ENCODE data around the gene CACNA2D4.

CACNA2D4 gene

DNA sequence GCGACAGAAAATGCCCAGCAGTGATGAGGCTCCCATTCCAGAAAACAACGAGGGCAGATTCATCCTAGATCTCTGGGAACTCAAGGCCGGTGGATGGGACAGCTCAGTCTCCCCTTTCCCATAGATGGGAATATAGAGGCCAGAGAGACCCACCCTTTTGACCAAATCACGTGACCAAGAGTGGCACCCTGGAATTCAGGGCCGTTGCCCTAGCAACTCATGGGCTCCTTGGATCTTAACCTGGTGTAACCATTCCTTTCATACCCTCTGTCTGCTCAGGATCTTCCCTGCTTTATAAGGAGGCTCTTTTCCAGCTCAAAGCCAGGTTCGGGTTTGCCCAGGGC is 106.5 kb downstream of the CACNA2D4 start:
- DNase-seq: no peak

DNA sequence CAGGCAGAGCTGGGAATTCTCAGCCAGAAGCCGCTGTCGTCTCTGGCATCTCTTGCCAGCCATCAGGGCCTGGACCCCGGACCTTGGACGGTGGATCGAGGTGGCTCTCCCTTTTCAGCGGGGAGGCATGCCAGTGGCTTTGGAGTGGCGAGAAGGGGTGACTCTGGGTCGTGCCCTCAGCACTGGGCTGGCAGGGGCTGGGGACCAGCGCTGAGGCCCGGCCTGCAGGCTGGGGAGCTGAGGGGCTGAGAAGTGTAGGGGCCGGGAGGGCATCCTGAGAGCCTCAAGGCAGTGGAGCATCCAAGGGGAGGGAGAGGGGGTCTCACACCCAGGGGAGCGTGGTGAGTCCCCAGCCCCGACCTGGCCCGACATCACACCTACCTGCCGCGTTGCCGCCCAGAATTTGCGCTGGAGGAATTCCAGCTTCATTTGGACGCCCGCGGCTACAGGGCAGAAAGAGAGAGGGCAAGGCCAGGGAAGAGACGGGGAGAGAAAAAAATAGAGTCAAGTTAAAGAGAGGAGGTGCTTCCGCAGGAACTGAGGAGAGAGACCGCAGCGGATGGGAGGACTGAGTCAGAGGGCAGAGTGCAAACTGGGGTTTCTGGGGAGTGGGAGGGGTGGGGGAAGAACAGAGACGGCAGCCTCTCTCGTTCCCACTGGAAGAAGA is 107.0 kb downstream of the CACNA2D4 start:
- DNase-seq: peak; percentile 33 to 34

DNA sequence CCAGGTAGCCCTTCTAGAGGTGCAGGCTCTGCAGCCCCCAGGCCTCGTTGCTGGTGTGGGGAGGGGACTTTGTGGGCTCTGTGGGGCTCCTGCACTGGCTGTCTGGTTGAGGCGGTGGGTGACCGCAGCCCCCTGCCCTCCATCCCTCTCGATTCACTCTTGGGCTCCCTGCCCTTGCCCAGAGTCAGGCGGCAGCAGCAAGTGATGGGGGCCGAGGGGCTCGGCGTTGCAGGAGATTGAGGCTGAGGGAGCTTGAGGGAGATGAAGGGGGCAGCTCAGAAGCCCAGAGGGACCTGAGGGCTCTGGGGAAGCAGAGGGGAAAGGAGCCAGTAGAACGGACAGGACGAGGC is 107.5 kb downstream of the CACNA2D4 start:
- no peak for DNase-seq

DNA sequence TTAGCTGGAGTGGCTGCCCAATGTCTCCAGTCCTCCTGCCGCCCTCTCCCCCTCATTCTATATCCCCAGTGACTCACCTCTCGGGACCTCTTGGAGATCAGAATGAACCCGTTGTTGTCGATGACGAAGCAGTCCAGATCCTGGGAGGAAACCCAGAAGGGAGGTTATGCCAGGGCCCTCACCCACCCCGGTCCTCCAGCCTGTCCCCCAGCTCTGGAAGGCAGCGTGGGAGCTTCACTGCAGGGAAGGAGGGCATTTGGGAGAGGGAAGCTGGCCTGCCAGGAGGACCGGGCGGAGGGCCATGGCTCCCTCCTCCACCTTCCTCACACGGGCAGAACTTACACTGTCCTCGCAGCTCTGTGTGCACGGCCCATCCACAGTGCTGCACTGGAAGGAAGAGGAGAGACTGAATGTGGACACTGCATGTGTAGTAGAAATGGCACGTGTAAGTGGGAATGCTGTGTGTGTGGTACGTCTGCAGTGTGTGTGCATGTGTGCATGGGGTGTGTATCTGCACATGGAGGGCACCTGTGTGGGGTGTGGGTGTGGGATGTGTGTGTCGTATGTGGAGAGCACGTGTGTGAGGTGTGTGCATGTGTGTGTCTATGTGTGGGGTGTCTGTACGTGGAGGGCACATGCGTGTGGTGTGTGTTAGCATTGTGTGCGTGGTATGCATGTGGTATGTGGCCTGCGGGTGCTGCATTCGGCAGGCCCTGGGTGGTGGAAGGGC is 108.1 kb downstream of the CACNA2D4 start:
- no peak for DNase-seq

DNA sequence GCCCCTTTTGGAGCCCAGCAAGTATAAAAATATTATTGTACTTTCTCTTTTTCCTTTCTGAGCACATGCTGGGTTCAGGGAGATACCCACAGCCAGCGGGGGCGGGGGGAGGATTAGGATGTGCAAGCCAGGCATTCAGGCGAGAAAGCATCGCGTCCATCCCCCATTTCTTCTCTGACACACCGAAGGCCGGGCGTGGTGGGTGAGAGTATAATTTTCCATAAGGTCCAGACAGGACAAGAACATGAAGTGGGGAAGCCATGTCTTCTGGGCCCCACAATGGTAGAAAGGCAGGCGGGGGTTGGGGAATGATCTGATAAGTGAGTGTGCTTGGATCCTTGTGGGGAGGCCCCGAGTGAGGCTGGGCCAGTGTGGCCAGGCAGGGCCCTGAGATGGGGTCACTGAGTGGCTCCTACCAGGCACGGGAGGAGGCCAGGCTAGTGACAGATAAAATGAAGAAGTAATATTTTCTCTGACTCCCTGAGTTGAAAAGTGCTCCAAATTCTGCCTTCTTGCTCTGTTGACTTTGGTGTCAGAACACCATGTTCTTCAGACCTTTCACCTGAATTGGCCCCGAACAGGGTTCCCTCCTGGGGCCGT is 108.8 kb downstream of the CACNA2D4 start:
- DNase-seq: no peak

DNA sequence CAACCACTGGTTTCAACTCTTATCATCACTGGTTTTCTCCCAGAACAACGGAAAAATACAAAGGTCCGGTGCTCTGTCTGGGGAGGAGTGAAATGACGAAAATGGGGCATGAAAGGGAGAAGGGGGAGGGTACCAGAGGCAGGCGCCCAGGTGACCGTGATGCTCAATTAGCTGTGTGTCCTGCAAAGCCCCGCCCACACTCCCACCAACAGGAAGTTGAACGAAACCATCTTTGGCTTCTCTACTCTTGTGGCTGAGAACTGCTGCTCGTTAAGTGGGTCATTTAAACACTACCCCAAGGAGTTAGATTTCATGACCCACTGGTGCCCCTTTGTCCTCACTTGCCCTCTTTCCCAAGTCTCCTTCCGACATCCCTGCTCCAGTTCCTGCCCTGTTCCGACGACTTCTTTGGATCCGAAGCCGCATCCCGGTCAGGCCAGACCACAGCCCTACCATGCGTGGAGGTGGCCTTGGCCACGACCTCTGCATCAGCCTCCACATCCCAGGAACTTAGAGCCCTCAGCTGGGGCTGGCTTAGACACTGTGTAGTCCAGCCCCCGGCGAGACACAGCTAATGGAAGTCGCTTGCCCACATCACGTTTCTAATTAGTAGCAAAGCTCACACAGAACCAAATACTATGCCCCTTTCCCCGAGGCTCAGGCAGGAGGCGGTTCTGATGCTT is 109.5 kb downstream of the CACNA2D4 start:
- DNase-seq: peak in 1 of 2 donors; percentile 29

DNA sequence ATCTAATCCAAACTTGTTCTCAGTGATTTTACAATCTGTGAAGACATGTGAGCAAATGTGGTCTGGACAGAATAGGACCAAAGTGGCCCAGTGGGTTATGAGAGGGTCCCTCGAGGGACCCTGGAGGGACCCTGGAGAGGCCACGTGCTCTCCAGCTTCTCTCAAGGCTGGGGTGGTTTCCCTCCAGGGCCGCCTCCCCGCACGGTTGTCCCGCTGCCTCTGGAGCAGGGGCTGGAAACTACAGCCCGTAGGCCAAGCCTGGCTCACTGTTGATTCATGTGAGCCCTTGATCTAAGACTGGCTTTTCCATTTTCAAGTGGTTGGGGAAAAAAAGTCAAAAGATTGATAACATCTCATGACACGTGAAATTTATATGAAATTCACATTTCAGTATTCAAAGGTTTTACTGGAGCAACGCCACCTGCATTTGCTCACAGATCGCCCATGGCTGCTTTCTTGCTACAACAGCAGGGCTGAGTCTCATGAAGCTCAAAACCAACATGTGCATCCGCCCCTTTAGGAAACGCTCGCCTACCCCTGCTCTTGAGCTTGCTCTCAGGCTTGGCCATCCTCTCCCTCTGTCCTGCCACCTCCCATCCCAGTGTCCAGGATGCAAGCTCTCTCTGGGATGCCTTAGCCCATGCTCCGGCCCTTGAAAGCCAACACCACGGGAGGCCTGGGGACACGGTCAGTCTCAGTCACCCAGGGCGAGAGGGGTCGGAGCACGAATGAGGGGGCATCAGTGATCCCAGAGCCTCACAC is 110.2 kb downstream of the CACNA2D4 start:
- DNase-seq: no peak

DNA sequence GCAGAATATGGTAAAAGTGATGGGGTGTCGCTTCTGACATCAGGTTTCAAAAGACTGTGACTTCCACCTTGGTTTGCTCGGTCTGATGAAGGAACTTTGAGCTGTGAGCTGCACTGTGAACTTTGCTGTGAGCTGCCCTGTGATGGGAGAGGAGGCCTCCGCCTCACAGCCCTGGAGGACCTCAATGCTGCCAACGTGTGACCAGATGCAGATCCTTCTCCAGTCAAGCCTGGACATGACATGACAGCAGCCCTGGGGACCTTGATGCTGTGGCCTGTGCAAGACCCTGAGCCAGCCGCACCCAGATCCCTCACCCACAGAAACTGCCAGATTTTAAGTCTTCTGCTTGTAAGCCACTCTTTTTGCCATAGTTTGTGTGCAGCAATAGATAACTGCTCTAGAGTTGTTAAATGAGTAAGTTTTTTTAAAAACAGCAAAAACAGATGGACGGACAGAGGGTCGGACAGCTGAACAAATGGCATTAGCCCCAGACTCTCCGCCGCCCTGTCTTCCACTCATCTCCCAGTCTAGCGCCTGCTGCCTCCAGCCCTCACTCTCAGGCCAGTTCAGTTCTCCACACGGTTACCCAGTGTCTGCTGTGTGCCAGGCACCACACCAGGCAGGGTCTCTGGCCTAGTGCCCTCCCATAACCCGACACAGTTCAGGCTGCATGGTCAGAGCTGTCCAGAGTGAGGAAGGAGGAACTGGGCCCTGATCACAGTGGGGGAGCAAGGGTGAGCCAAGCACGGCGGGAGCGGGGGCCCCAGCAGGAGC is 111.2 kb downstream of the CACNA2D4 start:
- no peak for DNase-seq

DNA sequence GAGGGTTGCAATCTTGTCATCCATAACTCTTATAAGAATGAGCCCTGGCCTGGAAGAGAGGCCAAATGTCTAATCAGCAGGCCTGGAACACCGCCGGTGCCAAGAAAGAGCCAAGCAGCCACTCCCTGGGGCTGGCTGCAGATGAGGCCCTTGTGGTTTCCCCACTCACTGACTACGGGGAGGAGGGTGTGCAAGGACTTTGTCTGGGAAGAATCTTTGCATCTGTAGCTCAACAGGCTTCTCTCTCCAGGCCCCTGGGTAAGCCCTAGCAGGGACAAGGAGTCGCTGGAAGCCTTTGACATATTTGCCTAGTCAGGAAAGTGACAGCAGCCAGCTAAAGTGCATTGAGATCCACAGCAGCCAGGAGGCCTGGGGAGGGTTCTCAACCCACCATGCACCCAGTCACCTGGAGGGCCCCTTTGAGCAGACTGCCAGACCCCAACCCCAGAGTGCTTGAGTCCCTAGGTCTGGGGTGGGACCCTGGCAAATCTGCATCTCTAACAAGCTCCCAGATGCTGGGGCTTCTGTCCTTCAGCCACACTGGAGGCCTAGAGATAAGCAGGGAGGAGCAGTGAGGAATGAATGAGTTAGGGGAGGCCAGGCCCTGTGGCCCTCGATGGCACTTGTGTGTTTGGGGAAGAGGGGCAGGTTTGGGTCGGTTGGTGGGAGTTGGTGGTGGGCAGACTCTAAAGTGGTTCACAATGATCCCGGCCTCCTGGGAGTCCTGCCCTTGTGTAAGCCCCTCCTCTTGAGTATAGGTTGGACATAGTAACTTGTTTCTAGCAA is 112.0 kb downstream of the CACNA2D4 start:
- no peak for DNase-seq

DNA sequence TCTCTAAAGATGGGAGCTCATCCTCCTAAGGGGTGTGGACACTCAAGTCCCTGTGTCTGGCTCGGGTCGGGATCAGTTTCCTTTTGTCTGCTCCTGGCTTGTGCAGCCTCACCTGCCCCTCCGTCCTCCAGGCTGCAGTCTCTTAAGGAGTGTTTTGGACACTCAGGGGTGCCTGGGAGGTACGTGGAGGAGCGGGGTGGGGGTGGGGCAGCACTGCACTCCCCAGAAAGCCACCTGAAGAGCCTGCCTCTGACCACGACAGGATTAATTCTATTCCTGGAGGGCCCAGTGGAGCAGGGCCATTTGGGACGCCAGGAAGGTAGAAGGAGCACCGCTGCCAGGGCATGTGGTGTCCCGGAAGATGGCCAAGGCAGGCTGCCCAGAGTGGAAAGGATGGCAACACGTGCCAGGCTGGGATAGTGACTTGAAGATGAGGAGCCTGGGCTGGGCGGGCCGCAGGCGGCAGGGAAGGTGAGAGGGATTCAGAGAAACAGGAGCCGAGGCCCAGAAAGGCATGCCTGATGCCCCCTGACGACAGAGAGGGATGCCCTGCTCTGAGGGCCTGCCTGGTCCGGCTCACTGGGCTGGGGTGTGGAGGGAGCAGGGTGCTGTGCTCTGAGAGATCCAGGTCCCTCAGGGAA is 112.9 kb downstream of the CACNA2D4 start:
- no peak for DNase-seq

DNA sequence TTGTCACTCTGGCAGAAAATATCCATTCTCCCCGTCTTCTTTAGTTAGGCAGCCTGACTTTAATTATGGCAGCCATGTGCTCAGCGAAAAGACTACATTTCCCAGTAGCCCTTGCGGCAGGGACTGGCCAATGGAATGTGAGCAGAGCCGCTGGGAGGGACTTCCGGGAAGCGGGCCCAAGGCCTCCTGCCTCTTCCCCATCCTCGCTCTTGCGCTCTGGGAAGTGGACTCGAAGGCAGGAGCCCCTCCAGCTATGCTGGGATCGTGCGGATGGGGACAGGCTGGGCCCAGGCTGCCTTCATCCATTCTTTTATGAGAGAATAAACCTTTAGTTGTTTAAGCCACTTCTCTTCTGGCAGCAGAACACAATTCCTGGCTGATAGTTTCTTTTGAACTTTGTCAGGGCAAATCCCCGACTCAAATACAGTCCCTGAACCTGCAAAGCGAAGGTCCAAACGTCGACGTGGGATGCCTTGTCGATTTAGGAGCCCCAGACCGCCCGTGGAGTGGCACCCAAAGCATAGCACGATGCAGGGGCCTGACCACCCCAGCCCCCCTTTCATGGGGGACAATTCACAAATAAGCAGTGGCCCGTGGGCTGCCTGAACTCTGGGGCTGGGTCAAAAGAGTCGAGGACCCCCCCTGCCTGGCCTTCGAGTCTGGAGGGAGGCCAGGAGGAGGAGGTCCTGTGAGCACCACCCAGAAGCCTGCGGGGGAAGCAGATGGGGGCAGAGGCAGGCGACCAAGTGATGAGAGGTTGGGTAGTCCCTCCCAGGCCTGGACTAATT is 113.7 kb downstream of the CACNA2D4 start:
- DNase-seq: peak; percentile 89 to 92

DNA sequence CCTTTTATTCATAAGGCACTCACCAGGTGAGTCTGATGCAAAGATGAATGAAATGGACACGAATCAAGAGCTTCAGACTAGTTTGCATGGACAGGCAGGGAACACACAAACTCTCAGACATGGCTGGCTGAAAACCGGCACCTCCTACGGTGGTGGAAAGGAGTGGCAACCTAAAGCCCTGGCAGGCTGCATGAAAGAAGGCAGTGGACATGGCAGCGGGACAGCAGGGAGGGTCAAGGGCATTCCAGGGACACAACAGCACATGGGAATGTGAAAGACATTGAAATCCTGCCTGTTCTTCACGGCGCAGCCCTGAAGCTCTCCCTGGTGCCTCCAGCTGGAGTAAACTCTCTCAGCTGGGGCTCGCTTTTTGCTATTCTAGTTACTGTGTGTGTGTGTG is 114.7 kb downstream of the CACNA2D4 start:
- no peak for DNase-seq

DNA sequence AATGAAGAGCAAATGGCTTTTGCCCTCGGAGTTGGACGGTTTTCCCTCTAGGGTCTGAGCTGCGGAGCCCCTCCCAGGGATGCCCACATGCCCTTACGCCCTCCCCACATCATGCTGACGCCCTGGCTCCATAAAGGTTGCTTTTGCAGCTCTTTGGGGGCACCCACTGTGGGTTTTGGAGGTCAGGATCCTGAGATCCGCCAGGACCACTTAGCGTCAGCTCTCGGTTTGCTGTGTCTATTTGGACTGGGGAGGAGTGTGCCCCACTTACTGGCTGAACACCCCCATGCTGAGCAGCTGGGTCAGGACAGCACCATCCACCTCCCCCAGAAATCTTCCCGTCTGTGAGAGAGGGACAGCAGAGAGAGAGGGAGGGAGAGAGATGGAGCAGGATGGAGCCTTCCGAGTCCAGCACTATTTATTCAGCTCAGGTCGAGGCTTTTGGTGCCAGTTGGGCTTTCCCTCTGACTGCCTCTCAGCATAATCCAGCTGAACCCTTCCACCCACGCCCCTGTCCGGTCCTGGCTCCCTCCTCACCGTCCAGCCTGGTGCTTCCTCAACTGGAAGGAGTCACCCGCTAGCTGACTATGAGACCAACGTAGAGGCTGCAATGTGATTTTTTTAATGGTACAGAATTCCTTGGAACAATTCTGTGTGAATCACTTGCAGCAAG is 117.0 kb downstream of the CACNA2D4 start:
- no peak for DNase-seq

DNA sequence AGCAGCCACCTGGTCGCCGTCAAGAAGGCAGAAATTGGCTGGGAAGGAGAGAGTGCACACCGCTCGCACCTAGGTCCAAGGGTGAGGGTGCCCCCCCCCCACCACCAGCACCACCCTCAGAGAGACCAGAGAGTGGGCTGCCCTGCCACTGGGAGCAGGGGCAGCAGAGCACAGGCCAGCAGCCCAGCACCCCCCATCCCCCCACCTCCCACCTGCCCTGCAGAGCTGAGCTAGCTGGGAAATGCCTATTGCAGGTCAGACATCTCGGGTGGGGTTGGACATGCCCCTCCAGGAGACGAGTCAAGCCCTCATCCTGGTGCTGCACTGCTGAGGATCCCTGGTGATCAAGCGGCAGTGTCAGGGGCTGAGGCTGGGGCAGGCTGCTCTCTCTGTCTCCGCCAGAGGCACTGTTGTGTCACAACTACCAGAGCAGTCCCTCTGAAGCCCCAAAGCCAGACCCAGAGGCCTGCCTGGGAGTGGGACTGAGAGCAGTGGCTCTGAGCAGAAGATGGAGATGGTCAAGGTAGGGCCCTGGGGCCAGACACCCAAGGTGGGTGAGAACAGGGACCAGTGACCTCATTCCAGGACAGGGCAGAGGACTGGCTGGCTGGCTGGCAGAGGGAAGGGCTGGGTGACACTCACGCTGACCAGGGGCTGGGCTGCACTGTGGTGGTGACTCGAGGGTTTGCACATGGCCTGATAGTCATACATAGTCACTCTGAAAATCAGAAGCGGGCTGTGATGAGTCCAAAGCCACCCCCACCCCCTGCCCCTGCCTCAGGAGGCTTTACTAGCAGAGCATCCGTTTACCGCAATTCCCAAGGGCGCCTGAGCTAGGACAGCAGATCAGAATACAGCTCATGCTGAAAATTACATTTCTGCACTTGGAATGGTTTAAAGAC is 117.8 kb downstream of the CACNA2D4 start:
- DNase-seq: peak in 1 of 2 donors; percentile 58

DNA sequence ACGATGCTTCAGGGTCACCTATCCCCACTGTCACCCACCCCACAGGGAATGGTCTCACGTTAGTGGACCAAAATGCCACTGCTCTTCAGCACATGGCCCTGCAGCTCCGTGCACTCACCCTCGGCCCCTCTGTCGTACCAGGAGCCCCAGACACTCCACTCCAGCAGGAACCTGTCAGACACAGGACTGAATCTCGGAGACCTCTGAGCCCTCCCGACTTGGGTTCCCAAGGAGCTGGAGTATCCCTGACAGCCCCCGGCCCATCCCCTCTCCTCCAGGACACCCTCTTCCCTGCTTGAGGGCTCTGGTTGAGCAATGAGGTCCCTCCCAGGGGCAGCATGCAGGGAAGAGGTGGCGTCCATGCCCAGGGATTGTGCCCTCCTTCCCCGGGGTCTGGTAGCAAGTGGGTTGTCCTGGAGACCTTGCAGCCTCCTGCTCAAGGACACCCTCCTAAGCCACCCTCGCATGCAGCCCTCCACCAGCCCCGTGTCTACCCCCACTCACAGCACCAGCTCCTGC is 118.5 kb downstream of the CACNA2D4 start:
- DNase-seq: no peak

DNA sequence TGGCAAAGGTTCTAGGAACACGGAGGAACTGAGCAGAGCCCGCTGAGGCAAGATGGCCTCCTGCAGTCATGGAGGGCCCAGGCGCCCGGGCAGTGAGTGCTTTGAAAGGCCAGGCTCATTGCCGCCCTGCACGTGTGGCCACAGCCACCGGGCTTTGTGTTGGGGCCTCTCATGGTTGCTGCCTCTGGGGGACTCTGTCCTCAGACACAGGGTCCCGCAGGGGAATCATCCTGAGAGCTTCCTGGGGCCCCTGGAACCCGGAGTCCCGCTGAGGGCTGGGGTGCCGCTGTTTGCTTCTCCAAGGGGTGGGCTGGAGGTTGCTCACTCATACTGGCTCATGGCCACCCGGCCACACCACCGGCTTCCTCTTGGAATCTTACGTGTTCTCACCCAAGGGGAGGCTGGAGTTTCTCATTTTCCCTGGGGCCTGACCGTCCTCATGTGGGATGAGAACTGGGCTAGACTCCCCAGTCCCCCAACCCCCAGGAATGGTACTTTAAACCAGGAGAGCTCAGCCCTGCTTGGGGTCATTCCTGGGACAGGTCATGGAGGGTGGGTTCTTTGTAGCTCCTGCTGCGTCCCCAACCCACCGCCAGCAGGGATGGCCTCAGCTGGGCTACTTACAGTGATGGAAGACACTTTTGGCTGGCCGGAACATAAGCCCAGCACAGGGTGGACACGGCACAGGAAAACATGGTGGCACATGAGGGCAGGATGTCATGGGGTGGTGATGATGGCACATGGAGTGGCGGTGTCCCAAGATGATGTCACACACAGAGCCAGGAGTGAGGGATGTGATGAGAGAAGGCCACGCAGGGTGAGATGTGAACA is 119.2 kb downstream of the CACNA2D4 start:
- DNase-seq: no peak

DNA sequence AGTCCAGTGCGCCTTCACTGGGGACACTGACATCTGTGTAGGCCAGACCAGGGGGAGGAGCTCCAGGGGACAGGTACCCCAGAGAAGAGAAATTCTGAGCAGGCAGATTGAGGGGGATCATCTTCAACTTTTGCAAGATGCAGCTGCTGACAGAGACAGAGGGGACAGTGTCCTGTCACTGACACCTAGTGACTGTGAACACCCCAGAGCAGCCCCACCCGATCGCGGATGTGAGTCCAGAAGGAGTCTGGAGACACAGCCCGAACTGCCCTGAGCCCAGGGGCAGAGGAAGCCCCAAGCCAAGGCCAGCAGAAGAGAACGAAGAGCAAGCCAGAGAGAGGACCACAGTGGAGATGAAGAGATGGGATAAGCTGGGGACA is 119.8 kb downstream of the CACNA2D4 start:
- no peak for DNase-seq
